SK-N-SH (cell line): ENCODE results near the gene GDI2. TPM values are rescaled to one million over a fixed set of nuclear protein-coding genes. Genes with fewer than 3 reads are reported as not detected.

ENCODE experiments used
- CTCF ChIA-PET: fragments of 300-600, 350-600 bp; formaldehyde crosslinking; extraction: SDS; loops from one replicate; lab custom pipeline; 2021; lab: Yijun Ruan, JAX
- POLR2A ChIA-PET: fragments of 350-600 bp; sonication (Branson Sonifier 250); formaldehyde crosslinking; extraction: SDS; loops from one replicate; lab custom pipeline; 2020; ENCODE audit warnings: antibody characterized with exemption, inconsistent platforms; lab: Yijun Ruan, JAX
- DNase-seq: peaks from one replicate; pipeline ENCODE4 v3.0.0; 2012
- H2AFZ ChIP-seq: fragments of 200-600 bp; sonication (generic); 2 replicates; pipeline ENCODE4 v1.8.1; 2016; ENCODE audit warnings: antibody characterized with exemption, mild to moderate bottlenecking, low read depth
- H3F3A ChIP-seq: fragments of 200-600 bp; sonication (generic); replicated peaks from 2 replicates; pipeline ENCODE3; 2016; ENCODE audit warnings: antibody characterized with exemption, mild to moderate bottlenecking; ENCODE audit not compliant: insufficient read depth
- H3K27ac ChIP-seq, 2 experiments: fragments of 200-500 bp in 1 of 2; fragments of 200-600 bp in 1 of 2; sonication (Bioruptor generic) in 1 of 2; sonication (generic), shearing (Covaris generic) in 1 of 2; 2 replicates each; pipeline versions ENCODE4 v1.5.1 to v1.6.1; 2014 to 2016; ENCODE audit warnings: low read depth in 2 of 2, inconsistent platforms in 1 of 2, low read length in 1 of 2, mild to moderate bottlenecking in 1 of 2, mixed read lengths in 1 of 2
- H3K27me3 ChIP-seq: fragments of 200-600 bp; sonication (generic), shearing (Covaris generic); 2 replicates; pipeline ENCODE4 v1.6.1; 2016; ENCODE audit warnings: mixed run types; ENCODE audit not compliant: insufficient read depth
- H3K36me3 ChIP-seq, 2 experiments: fragments of 200-500 bp in 1 of 2; fragments of 200-600 bp in 1 of 2; sonication (Bioruptor generic) in 1 of 2; sonication (generic) in 1 of 2; replicated peaks in 1 of 2; 2 replicates each; pipeline versions ENCODE3 to v1.5.1; 2014 to 2016; ENCODE audit warnings: low read length in 1 of 2, mild to moderate bottlenecking in 1 of 2; ENCODE audit not compliant: insufficient read depth in 2 of 2, control insufficient read depth in 1 of 2
- H3K4me1 ChIP-seq, 2 experiments: fragments of 200-500 bp in 1 of 2; fragments of 200-600 bp in 1 of 2; sonication (Bioruptor generic) in 1 of 2; sonication (generic), shearing (Covaris generic) in 1 of 2; 2 replicates each; pipeline versions ENCODE4 v1.5.1 to v1.6.1; 2014 to 2016; ENCODE audit warnings: low read depth in 1 of 2, low read length in 1 of 2, mixed run types in 1 of 2; ENCODE audit not compliant: insufficient read depth in 2 of 2, control insufficient read depth in 1 of 2
- H3K4me2 ChIP-seq: fragments of 200-600 bp; sonication (generic), shearing (Covaris generic); 2 replicates; pipeline ENCODE4 v1.6.1; 2017; ENCODE audit warnings: mixed run types
- H3K4me3 ChIP-seq, 2 experiments: fragments of 200-500 bp in 1 of 2; fragments of 200-600 bp in 1 of 2; sonication (Bioruptor generic) in 1 of 2; sonication (generic), shearing (Covaris generic) in 1 of 2; 2 replicates each; pipeline versions ENCODE4 v1.5.1 to v1.8.1; 2014 to 2016; ENCODE audit warnings: low read depth in 2 of 2, inconsistent platforms in 1 of 2, low read length in 1 of 2, mild to moderate bottlenecking in 1 of 2, mixed read lengths in 1 of 2, moderate library complexity in 1 of 2
- H3K79me2 ChIP-seq: fragments of 200-600 bp; sonication (generic); 2 replicates; pipeline ENCODE4 v1.8.1; 2017; ENCODE audit warnings: mild to moderate bottlenecking; ENCODE audit not compliant: insufficient read depth
- H3K9ac ChIP-seq: fragments of 200-600 bp; sonication (generic); 2 replicates; pipeline ENCODE4 v1.6.1; 2017; ENCODE audit warnings: mixed run types
- H3K9me2 ChIP-seq: fragments of 200-600 bp; sonication (generic); 2 replicates; pipeline ENCODE4 v1.6.1; 2017; ENCODE audit warnings: mixed run types
- H3K9me3 ChIP-seq: fragments of 200-600 bp; sonication (generic); 2 replicates; pipeline ENCODE4 v1.6.1; 2017; ENCODE audit warnings: mixed run types, mild to moderate bottlenecking, moderate library complexity
- H4K20me1 ChIP-seq: fragments of 200-600 bp; sonication (generic); 2 replicates; pipeline ENCODE4 v1.6.1; 2017; ENCODE audit warnings: mild to moderate bottlenecking, mixed run types; ENCODE audit not compliant: insufficient read depth
- FOXM1 ChIP-seq: IDR thresholded peaks from 2 replicates; pipeline ENCODE4 v1.4.0; 2012; ENCODE audit warnings: low read depth, mild to moderate bottlenecking
- GABPA ChIP-seq: IDR thresholded peaks from 2 replicates; pipeline ENCODE4 v1.4.0; 2012; ENCODE audit warnings: low read depth, mild to moderate bottlenecking
- GATA2 ChIP-seq: sonication (generic); formaldehyde crosslinking; IDR thresholded peaks from 2 replicates; pipeline ENCODE4 v1.5.0; 2020; ENCODE audit warnings: mild to moderate bottlenecking, missing genetic modification reagents
- IRF3 ChIP-seq: fragments of 150-350 bp; IDR thresholded peaks from 2 replicates; pipeline ENCODE4 v1.6.1; 2016; ENCODE audit warnings: mild to moderate bottlenecking, low read depth, low read length
- NFIC ChIP-seq: IDR thresholded peaks from 2 replicates; pipeline ENCODE4 v1.4.0; 2012; ENCODE audit warnings: borderline replicate concordance
- NRF1 ChIP-seq: IDR thresholded peaks from 2 replicates; pipeline ENCODE4 v1.6.1; 2012; ENCODE audit warnings: low read depth, mild to moderate bottlenecking, low read length
- PBX3 ChIP-seq: IDR thresholded peaks from 2 replicates; pipeline ENCODE4; 2012
- POLR2AphosphoS5 ChIP-seq: IDR thresholded peaks from 2 replicates; pipeline ENCODE4 v1.6.1; 2012; ENCODE audit warnings: low read depth, low read length
- RCOR1 ChIP-seq: fragments of 150-350 bp; IDR thresholded peaks from 2 replicates; pipeline ENCODE4 v1.6.1; 2017; ENCODE audit warnings: antibody characterized with exemption, low read length
- REST ChIP-seq: IDR thresholded peaks from 2 replicates; pipeline ENCODE4 v1.6.1; 2012; ENCODE audit warnings: mild to moderate bottlenecking, low read depth, low read length, moderate library complexity
- RFX5 ChIP-seq: IDR thresholded peaks from 2 replicates; pipeline ENCODE4 v1.6.1; 2012; ENCODE audit warnings: mild to moderate bottlenecking, improper control_type of control experiment, low read length
- SIN3A ChIP-seq: IDR thresholded peaks from 2 replicates; pipeline ENCODE4 v1.6.1; 2012; ENCODE audit warnings: low read depth, mild to moderate bottlenecking, low read length, moderate library complexity, borderline replicate concordance
- TCF12 ChIP-seq: IDR thresholded peaks from 2 replicates; pipeline ENCODE4 v1.4.0; 2012
- ZBTB33 ChIP-seq: IDR thresholded peaks from 2 replicates; pipeline ENCODE4 v1.4.0; 2012; ENCODE audit warnings: low read depth, borderline replicate concordance
- WGBS: methylation state at CpG from one replicate; pipeline ENCODE4 v1.1.6; 2017; ENCODE audit warnings: low lambda C conversion rate; 5-methylcytosine and 5-hydroxymethylcytosine counted together
- polyA plus RNA-seq, 3 experiments: library from polyadenylated mRNA; depleted of rRNA; stranded (reverse); fragments of >200 nt; gene quantifications; 2 replicates each; pipeline ENCODE4 v1.2.3, GENCODE V29; 2012

GDI2 gene
- polyA plus RNA-seq, 1 of the 3 experiments (the other 2 are of a cell fraction), result 94.3 TPM

- no peaks in the 10 kb centered on the region for H4K20me1 ChIP-seq
- no peak for TF ChIP-seq RFX5
- TF ChIP-seq GATA2 (CRISPR knock-in tag), result no peak
- TF ChIP-seq FOXM1, result no peak
- TF ChIP-seq NRF1, result no peak
- no peak for TF ChIP-seq REST
- TF ChIP-seq IRF3, result no peak
- TF ChIP-seq POLR2AphosphoS5, result no peak
- no peak for TF ChIP-seq SIN3A
- no peak for TF ChIP-seq NFIC
- H3K36me3 ChIP-seq, result peaks cover 63 to 72% of the 10 kb centered on the region in 2 experiments
- H3K9ac ChIP-seq, result no peak overlapping the region
- H3F3A ChIP-seq, result peaks cover 28% of the 10 kb centered on the region
- H3K27ac ChIP-seq, result no peak overlapping the region
- no peaks in the 10 kb centered on the region for H3K9me2 ChIP-seq
- no peak overlapping the region for H3K4me3 ChIP-seq
- no peaks in the 10 kb centered on the region for H3K27me3 ChIP-seq
- H2AFZ ChIP-seq, result no peak overlapping the region
- peaks cover 14% of the 10 kb centered on the region; the same call in 1 of the 2 replicates for H3K79me2 ChIP-seq
- WGBS, result 94% methylated on average over 3 of the region's 3 CpGs
- H3K4me2 ChIP-seq, result no peak overlapping the region
- H3K9me3 ChIP-seq, result no peaks in the 10 kb centered on the region
- ChIA-PET CTCF (no interaction called here), POLR2A (no interaction called here)
- no peaks in the 10 kb centered on the region for H3K4me1 ChIP-seq
- DNase-seq, result no peak
Measured at GRCh38 chr10:5757766-5758517, 55.3 kb downstream of the GDI2 start.

GRCh38 chr10:5752301-5752871, 60.8 kb downstream of the GDI2 start:
- no peak overlapping the region for H3K4me2 ChIP-seq
- no peaks in the 10 kb centered on the region for H3K9me3 ChIP-seq
- no peak overlapping the region for H3K27ac ChIP-seq
- H3K4me3 ChIP-seq, result no peak overlapping the region
- no peaks in the 10 kb centered on the region for H3K9me2 ChIP-seq
- peaks cover 20% of the 10 kb centered on the region; the same call in 1 of the 2 replicates for H3K79me2 ChIP-seq
- H2AFZ ChIP-seq, result no peak overlapping the region
- no peaks in the 10 kb centered on the region for H4K20me1 ChIP-seq
- H3K9ac ChIP-seq, result no peak overlapping the region
- TF ChIP-seq ZBTB33 (no peak), RCOR1 (no peak), TCF12 (no peak), GABPA (no peak), PBX3 (no peak)
- TF ChIP-seq, all 33 proteins: peak for 0
- Histone ChIP-seq H3F3A (peaks cover under 1% of the 10 kb centered on the region), H3K27me3 (no peaks in the 10 kb centered on the region), H3K4me1 (no peaks in the 10 kb centered on the region), H3K36me3 (peaks cover 30 to 53% of the 10 kb centered on the region in 2 experiments)
- CTCF ChIA-PET, result no interaction called here
- POLR2A ChIA-PET, result interaction anchor here (0.6 kb wide), 1 partner anchor 138 kb away, joined by 4 read pairs; the partner anchor contains the start of genes ANKRD16 and FBH1
- DNase-seq, result no peak
- WGBS, result 95% methylated on average over 11 of the region's 17 CpGs
